HG03066 (cell line): ENCODE measurements around the gene TENM4.

Experiments
- ATAC-seq: cut with Tn5 transposase; IDR thresholded peaks from one replicate; pipeline ENCODE4 v1.9.1; 2021; ENCODE audit warnings: low read depth; ENCODE audit not compliant: unreplicated experiment

TENM4 gene

DNA sequence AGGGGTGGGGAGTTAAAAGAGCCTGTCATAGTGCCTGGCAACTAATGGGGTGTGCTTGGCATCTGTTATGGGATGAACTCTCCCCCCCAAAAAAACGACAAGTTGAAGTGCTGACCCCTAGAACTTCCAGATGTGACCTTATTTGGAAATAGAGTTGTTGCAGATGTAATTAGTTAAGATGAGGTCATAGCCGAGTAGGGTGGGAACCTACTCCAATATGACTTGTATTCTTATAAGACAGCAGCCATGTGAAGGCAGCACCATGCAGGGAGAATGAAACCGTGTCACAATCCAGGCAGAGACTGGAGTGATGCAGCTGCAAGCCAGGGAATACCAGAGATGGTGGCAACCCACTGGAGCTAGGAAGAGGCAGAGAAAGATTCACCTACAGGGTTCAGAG is 394.5 kb downstream of the TENM4 start:
- ATAC-seq = no peak

DNA sequence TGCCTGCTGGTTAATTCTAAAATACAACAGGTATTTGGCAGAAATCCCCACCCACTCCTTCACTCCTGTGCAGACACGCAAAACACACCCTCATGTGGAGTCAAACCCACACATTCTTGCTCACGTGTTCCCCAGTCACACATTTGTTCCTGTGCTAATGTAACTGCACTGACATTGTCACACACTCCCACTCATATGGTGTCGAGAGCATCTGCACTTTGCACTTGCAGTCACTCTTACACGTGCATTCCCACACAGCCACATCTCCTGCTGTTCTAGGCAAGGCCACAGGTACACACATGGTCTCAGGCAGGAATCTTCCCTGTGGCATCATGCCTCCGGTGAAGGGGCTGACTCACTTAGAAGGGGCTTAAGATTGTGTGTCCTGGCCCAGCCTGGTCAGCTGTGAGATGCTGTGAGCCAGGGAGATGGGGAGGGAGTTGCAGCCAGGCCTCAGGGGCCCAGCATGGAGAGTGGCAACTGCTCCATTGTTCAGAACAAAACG is 395.0 kb downstream of the TENM4 start:
- ATAC-seq = no peak

DNA sequence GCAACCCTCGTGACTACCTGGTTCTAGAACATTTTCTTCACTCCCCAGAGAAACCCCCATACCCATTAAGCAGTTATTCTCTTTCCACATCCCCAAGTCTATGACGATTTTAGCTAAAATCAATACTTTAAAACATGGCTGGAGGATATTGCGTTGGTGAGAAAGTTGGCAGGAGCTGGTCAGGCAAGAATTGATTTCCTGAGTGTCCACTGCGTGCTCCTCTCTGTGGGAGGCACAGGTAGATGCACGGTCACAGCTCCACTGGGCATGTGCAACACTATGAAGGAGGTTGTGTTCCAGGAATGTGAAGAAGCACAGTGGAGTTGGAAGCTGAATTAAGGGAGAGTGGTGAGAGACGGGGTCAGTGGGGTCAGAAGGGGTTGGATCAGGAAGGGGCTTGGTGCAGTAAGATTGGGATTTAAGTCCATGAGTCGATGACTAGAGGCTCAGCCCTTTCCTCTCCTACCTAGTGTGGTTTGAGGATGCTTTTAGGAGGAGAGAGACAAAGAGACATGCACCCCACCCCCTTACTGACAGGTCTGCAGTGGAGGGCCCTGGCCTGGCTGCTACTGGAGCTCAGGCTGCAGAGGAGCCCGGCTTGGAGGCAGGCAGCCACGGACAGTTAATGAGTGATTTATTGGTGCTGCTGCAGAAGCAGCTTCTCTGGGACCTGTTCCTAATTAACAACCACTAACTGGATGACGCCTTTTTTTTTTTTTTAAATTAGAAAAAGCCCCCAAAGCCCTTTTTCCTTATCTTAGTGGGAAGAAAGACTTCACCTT is 395.6 kb downstream of the TENM4 start:
- ATAC-seq = no peak

DNA sequence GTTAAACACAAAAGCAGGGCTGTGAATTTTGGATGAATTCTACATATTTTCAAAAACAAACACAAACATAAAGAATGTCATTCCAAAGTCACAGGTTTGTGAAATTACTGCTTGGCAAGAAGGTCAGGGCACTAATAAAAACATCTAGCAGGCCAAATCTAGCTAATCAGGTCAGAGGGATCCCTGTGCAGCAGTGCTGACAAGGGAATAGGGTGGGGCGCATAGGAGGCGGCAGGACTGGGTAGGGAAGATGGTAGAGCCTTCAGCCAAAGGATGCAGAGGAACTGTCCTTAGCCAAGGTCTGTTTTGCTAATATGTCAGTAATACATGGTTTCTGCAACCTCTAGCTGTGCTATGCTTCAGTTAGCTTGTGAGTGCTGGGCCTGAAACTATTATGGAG is 396.6 kb downstream of the TENM4 start:
- ATAC-seq = no peak

DNA sequence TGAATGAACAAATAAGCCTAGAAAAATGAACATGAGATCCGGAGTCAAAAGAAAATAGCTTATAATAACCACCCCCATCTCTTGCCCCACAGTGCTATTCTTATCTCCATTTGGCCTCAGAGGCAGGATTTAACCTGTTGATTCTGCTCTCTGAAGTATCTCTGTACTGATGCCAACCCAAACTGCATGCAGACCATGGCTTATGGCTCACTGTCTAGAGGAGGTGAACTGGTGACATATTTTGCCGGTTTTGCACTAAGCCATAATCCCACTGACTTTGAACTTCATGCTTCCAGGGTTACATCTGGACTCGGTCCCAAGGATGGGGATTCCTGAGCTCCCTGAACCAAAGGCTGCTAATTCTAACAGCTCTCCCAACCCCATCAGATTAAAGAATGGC is 397.1 kb downstream of the TENM4 start:
- no peak for ATAC-seq

DNA sequence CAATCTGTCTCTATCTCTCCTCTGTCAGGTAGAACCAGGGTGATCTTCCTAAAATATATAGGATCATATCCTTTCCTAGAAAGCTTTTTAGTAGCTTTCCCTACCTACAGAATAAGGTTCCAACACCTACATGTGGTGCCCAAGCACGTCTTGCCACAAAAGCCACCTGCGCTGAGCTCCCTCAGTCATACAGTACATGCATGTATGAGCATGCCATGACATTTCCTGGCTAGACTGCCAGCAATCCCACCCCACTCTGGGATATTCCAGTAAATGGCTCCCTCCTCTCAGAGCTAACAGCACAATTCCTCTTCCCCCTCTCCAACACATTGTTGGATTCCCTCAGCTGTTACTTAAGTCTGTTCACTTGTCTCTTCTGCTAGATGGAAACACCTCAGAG is 398.0 kb downstream of the TENM4 start:
- no peak for ATAC-seq

DNA sequence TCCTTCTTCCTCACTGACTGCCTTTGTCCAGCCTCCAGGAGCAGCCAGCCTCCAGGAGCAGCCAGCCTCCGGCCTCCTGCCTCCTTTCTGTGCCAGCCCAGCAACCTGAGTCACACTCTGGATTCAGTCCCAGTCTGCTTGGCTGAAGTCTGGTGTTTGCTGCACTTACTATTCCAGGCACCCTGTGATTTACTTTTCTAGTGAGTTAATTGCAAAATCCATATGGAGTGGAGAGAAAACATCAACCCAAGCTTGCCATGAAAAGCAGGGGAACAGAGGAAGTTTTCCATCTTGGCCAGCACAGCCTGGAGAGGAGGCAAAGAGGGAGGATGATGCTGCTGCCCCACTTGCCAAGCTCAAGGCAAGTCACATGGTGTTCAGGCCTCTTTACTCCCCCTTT is 400.5 kb downstream of the TENM4 start:
- ATAC-seq = no peak

DNA sequence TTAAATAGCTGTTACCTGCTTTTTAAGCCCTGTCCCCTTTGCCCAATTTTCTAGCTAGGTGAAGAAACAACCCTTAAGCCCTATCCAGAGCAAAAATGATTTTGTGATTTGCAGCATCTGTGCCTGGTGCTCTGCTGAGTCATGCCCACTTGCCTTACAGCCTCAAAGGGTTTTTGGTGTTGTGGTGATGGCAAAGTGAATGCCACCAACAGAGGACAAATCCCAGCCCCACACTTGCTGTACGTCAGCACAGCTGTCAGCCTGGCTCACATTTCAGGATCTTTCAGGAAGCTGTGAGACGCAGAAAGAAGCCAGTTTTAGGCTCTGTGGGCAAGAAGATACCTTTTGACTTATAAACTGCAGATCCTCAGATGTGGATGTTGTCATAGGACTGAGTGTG is 401.7 kb downstream of the TENM4 start:
- no peak for ATAC-seq

DNA sequence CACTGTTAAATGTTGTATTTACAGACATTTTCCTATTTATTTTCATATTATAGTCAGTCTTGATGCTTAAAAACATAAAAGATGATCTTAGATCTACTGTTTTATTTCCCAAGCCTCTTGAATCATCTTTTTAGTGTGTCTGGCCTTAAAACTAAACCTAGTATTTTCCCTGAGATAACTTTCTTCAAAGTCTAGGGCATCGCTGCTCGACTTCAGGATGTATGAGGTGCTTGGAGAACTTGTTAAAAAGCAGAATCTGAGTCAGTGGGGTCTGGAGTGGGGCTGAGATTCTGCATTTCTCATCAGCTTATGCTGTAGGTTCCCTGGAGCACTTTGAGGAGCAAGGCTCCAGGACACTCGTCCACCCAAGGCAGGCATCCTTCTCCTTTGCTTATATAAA is 404.9 kb downstream of the TENM4 start:
- ATAC-seq = no peak

DNA sequence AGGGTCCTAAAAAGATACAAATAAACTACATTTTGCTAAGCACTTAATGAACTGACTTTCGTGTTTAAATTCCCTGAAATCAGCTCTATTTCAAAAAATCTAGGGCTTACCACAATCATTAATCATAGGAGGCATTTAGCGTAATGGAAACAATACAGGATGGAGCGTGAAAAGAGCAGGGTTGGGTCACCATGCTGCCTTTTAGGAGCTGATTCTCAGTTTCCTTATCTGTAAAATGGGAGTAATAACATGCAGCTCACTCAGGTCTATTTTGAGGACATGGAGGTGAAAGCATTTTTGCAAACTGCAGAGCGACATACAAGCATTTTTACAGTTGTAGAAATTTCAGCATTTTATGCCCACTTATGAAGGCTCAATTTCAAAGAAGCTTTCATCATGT is 407.0 kb downstream of the TENM4 start:
- no peak for ATAC-seq

DNA sequence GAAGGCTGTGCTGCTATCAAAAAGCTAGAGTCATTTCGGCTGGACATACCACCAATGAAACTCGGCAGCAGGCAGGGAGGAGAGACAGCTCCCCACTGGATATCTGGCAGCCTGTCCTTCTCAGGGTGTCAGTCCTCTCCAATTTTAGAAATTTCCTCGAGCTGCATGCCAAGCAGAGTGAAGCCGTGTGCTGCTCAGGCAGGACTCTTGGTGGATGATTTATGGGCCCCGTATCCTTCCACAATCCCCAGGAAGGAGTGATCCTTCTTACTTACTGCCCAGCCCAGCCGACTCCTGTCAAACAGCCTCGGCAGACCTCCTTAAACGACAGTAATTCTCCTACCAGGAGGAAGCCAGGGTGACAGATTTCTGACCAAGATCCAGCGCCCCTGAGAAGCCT is 410.4 kb downstream of the TENM4 start:
- ATAC-seq = no peak

DNA sequence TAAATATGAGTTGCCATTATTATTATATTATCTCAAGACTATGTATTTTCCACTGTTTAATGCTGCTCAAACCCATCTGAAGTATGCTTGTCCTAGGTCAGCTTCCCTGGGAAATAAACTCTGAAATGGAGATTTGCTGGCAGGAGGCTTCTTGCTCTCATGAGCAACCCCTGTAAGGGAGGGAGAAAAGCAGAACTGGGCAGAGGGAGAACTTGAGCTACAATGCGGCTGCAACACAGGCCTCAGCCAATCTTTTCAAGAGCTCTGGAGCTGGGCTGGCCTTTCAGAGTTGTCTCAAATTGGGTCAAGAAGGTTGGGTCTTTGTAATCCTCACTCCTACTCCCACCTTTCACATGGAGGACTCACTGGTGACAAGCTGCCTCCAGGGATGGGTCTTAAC is 412.6 kb downstream of the TENM4 start:
- ATAC-seq = no peak

DNA sequence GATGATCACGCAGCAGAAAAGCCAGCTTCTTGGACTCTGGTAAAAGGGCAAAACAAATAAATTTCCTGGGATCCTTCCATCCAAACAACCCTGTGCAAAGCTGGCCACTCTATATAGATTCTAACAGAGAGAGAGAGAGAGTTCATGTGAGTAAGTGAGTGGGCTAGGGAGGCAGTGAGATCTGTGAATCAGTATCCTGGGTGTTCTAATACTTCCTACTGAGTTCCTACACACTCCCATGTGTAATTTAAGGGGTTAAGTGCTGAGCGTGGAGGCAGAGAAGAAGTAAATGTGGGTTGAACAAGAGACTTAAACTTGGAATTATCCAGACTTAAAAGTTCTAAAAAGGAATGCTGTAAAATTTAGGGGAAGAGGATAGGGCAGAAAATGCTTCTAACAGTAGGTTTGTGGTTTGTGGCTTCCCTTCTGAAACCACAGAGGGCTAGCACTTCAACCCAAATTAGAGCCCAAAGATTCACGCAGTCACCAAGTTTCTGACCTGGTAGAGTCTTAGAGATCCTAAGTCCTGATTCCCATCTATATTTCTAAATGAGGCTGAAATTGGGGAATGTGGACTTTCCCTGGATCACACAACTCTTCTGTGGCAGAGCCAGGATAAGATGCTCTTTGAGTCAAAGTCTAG is 413.9 kb downstream of the TENM4 start:
- no peak for ATAC-seq

DNA sequence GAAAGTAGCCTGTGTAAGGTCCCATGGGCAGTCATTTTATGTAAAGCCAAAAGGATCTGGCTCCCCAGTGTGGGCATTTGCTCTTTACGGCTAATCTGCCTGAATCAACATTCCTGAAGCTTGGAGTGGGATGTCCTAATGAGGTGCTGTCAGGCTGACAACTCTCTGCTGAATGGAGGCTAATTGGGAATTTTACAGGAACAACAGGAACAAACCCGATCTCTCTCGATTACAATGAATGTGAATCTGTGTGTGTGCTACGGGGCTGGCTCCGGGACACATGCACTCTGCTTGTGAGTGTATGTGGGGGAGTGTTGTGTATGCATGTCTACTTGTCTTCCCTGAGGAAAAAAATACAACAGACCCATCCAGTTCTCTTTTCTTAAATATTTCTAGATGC is 415.2 kb downstream of the TENM4 start:
- no peak for ATAC-seq

DNA sequence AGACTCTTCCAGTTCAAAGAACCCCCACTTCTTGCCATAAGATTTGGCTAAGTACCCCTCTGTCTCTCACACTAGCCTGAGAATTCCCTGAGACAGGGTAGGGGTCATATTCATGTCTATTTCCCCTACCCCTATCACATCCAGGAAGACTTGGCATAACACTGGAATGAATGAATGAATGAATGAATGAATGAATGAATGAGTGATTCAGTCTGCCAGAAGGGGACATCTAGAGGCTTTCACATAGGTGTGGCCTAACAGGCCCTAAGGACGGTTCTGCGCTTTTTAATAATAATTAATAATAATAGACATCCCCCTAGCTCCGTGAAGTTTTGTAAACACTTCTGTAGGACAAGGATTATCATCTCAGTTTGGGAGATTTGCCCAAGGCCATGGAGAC is 415.7 kb downstream of the TENM4 start:
- no peak for ATAC-seq

DNA sequence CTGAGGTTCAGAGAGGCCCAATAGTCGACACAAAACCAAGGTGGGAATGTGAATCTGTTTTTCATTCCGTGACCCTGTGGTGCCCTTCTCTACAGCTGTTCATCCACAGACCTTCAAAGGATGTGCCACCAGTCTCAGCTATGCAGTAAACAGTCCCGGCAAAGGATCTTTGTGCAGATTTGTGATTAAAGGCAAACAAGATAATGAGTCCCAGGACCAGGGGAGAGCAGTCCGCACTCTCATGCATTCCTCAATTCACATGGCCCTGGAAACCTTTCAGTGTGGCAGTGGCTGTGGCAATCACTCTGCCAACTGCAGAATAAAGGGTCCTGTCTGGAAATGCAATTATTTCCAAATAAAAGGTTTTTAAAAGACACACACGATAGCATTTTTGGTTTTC is 418.6 kb downstream of the TENM4 start:
- ATAC-seq = no peak

DNA sequence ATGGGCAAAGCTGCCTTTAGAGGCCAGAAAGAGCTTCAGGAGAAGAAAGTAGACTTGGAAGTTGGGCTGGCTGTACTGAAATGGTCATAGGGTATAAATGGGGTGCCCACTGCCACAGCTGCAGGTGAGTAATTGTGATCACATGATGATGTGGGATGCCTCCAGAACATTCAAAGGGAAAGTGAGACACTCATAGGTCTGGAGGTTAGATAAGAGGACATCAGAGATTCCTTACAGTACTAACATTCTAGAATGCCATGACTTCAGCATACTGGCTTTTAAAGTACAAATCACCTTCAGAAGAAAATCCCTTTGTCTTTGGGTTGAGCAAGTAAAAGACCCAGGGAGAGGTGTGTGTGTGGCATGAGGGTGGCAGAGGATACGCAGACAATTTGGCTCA is 419.2 kb downstream of the TENM4 start:
- no peak for ATAC-seq

DNA sequence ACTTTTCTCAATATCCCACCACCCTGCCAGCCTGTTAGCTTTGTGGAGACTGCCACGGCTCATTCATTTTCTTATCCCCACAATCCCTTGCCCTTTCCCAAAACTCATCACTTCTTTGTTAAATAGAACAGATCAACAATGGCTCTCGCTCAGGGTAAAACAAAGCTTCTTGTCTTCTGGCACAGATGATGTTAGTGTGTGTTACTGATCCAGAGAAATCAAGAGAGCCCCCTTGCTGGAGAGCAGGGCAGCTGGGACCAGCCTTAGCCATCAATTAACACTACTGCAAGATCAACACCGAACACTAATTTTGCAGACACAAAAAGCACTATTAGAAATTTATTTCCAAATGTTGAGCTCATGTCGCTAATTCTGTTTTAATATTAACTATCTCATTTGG is 420.9 kb downstream of the TENM4 start:
- no peak for ATAC-seq

DNA sequence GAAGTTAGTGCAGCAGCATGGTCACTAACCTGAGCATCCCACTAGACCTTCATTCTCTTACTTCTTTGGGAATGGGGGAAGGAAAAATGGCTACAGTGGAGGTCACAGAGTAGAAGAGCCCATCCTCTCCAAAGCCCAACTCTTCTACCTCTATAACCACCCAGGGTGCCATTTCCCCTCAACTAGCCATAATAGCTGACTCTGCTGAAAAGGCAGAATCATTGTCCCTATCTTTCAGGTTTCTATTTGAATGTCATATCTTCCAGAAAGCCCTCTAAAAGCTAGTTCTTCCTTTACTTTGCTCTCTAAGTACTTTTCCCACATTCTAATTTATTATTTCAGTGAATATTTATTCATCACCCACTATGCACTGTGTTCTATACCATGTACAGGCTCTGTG is 421.6 kb downstream of the TENM4 start:
- no peak for ATAC-seq

DNA sequence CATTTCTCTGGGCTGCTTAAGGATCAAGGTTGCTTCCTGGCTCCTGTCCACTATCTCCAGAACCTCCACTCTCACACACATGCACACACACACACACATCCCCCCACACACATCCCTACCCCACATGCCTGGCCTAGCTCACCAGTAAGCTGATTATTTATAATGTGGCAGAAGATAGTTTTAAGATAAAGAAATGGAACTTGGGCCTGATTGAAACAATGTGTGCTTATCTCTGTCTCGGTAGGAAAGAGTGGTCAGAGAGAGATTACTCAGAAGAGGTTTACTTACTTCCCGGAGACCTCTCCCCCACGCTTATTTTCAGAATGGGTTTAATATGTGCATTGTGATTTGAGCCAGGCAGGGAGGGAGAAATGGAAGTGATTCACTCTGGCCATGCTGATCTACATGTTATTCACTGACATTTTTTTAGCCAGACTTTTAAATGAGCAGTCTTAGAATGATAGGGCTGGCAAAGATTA is 422.4 kb downstream of the TENM4 start:
- ATAC-seq = no peak

DNA sequence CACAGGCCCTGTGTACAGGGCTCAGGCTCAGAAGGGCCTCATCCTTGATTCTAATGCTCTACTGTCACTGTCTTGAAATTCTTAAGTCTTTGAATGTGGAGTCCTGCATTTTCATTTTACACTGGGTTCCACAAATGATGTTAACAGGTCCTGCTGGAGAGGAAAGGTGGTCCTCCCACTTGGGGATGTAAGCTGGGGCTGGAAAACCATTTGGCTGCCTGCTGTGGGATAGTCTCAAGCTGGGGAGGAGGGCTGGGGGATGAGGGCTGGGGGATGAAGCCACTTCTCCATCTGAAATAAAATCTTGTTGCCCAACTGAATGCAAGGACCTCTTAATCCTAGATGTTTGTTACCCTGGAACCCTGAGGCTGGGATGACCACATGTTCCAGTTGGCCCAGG is 423.0 kb downstream of the TENM4 start:
- ATAC-seq = no peak

DNA sequence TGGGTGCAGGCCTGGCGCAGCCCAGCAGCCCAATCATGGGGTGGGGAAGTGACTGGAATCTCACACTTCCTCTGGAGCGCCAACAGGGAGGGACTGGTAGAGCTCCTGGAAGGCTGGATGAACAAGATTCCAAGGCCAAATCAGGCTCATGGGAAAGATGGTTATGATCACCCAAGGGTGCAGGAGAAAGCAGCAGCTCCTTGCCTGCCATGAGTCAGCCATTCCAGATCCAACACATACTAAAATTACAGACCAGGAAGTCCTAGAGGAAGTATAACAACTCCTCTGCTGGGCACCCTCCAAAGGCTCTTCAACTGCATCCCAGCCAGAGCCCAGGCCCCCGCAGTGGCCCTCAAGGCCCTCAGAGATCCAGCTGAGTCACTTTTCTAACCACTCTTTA is 427.3 kb downstream of the TENM4 start:
- no peak for ATAC-seq
